Measurements from ENCODE around the gene FCMR.

Gene FCMR

GRCh38 chr1:206932177-206932576 lies 10.4 kb upstream of the FCMR start:
- H4K20me1 ChIP-seq (ENCODE audit: insufficient read depth, low read length, poor library complexity, severe bottlenecking): no peaks in the 10 kb centered on the region
- H3K4me2 ChIP-seq (ENCODE audit: low read depth, low read length, poor library complexity, severe bottlenecking): no peak overlapping the region
- no peak overlapping the region for H3K9ac ChIP-seq (ENCODE audit: low read depth, low read length, poor library complexity, severe bottlenecking)
- H3K27me3 ChIP-seq (ENCODE audit: insufficient read depth, low read length, poor library complexity, severe bottlenecking): no peaks in the 10 kb centered on the region
- no peaks in the 10 kb centered on the region for H3K36me3 ChIP-seq (ENCODE audit: insufficient read depth, low read length)
- no peaks in the 10 kb centered on the region for H3F3A ChIP-seq (ENCODE audit: low read depth)
- H3K9me3 ChIP-seq (ENCODE audit: insufficient read depth, low read depth, low read length): no peaks in the 10 kb centered on the region
- H3K4me1 ChIP-seq (ENCODE audit: insufficient read depth, low read length, poor library complexity, severe bottlenecking): no peaks in the 10 kb centered on the region
- H3K79me2 ChIP-seq (ENCODE audit: insufficient read depth, low read length): no peaks in the 10 kb centered on the region
- H2AFZ ChIP-seq (ENCODE audit: low read length): no peak overlapping the region
- no peak for TF ChIP-seq EZH2phosphoT487 (IDR thresholded peaks at IDR 0.05; ENCODE audit: borderline replicate concordance)
- no peak for TF ChIP-seq CTCF (conservative IDR thresholded peaks at IDR 0.05; ENCODE audit: low read length)
- H3K9me2 ChIP-seq (replicated peaks; ENCODE audit: low read depth, low read length): no peaks in the 10 kb centered on the region
- H3K4me3 ChIP-seq (ENCODE audit: low read length, poor library complexity, severe bottlenecking): no peak overlapping the region

GRCh38 chr1:206931709-206932108 lies 10.0 kb upstream of the FCMR start:
- Histone ChIP-seq H3F3A (ENCODE audit: low read depth) (no peaks in the 10 kb centered on the region), H4K20me1 (ENCODE audit: insufficient read depth, low read length, poor library complexity, severe bottlenecking) (no peaks in the 10 kb centered on the region), H3K4me3 (ENCODE audit: low read length, poor library complexity, severe bottlenecking) (no peak overlapping the region), H3K27me3 (ENCODE audit: insufficient read depth, low read length, poor library complexity, severe bottlenecking) (no peaks in the 10 kb centered on the region), H3K36me3 (ENCODE audit: insufficient read depth, low read length) (no peaks in the 10 kb centered on the region), H3K79me2 (ENCODE audit: insufficient read depth, low read length) (no peaks in the 10 kb centered on the region), H2AFZ (ENCODE audit: low read length) (no peak overlapping the region), H3K9me2 (replicated peaks; ENCODE audit: low read depth, low read length) (no peaks in the 10 kb centered on the region), H3K9me3 (ENCODE audit: insufficient read depth, low read depth, low read length) (no peaks in the 10 kb centered on the region), H3K9ac (ENCODE audit: low read depth, low read length, poor library complexity, severe bottlenecking) (no peak overlapping the region), H3K4me1 (ENCODE audit: insufficient read depth, low read length, poor library complexity, severe bottlenecking) (no peaks in the 10 kb centered on the region), H3K4me2 (ENCODE audit: low read depth, low read length, poor library complexity, severe bottlenecking) (no peak overlapping the region)
- no peak for TF ChIP-seq EZH2phosphoT487 (IDR thresholded peaks at IDR 0.05; ENCODE audit: borderline replicate concordance)
- no peak; the same call in 1 of the 2 replicates for TF ChIP-seq CTCF (conservative IDR thresholded peaks at IDR 0.05; ENCODE audit: low read length)

GRCh38 chr1:206930210-206930798 lies 8.6 kb upstream of the FCMR start:
- no peaks in the 10 kb centered on the region for H3K9me2 ChIP-seq (replicated peaks; ENCODE audit: low read depth, low read length)
- no peaks in the 10 kb centered on the region for H3K4me1 ChIP-seq (ENCODE audit: insufficient read depth, low read length, poor library complexity, severe bottlenecking)
- no peak overlapping the region for H2AFZ ChIP-seq (ENCODE audit: low read length)
- no peak overlapping the region for H3K4me2 ChIP-seq (ENCODE audit: low read depth, low read length, poor library complexity, severe bottlenecking)
- H3F3A ChIP-seq (ENCODE audit: low read depth): no peaks in the 10 kb centered on the region
- TF ChIP-seq CTCF (conservative IDR thresholded peaks at IDR 0.05; ENCODE audit: low read length) (no peak), EZH2phosphoT487 (IDR thresholded peaks at IDR 0.05; ENCODE audit: borderline replicate concordance) (no peak)
- no peak overlapping the region for H3K4me3 ChIP-seq (ENCODE audit: low read length, poor library complexity, severe bottlenecking)
- no peaks in the 10 kb centered on the region for H3K79me2 ChIP-seq (ENCODE audit: insufficient read depth, low read length)
- H3K9me3 ChIP-seq (ENCODE audit: insufficient read depth, low read depth, low read length): no peaks in the 10 kb centered on the region
- no peaks in the 10 kb centered on the region for H3K27me3 ChIP-seq (ENCODE audit: insufficient read depth, low read length, poor library complexity, severe bottlenecking)
- no peaks in the 10 kb centered on the region for H4K20me1 ChIP-seq (ENCODE audit: insufficient read depth, low read length, poor library complexity, severe bottlenecking)
- no peak overlapping the region for H3K9ac ChIP-seq (ENCODE audit: low read depth, low read length, poor library complexity, severe bottlenecking)
- no peaks in the 10 kb centered on the region for H3K36me3 ChIP-seq (ENCODE audit: insufficient read depth, low read length)

Data from Loucy (cell line).